Fibroblast of skin of abdomen (primary cell): Measurements from ENCODE around the gene MMD.
"Not testable (repeated sequence)": the region's sequence is repeated elsewhere in the genome, so short reads cannot be mapped to it uniquely, and the experiment has no call there.

Experiments used
- DNase-seq: peaks from one replicate; pipeline ENCODE4 v3.0.0-alpha.2; 2013

MMD gene

GRCh38 chr17:55443904-55444303, 22.3 kb upstream of the MMD start:
- no peak for DNase-seq

DNA sequence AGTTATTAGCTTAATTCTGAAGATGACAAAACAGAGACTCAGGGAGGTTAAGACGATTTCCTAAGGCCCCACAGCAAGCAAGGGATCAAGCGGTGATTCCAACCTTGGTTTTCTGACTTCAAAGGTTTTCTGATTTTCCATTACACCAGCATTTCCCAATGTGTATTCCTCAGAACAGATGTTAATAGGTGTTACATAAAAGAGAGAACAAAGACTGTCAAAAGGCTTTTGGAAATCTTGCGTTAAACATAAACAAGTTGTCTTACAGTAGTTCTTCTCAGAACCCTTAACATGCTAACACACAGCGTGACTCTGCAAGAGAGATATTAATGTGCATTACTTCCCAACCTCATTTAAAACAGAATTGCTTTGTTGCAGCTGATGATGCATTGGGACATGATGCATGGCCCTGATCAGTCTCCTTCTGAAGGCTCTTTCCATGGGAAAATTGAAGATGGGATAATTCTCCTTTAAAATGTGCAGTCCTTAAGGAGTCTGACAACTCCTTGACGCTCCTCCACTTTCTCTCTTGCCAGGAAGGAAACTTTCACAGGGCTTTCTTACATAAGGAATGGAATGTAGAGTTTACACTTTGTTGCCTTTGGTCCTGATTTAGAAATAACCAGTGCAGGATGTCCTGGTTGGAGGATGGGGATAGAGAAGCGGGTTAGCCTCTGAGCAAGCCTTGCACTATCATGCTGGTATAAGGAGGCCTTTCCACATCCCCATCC, 21.5 kb upstream of the MMD start:
- no peak for DNase-seq

GRCh38 chr17:55442462-55442861, 20.8 kb upstream of the MMD start:
- DNase-seq: no peak

GRCh38 chr17:55441544-55441943, 19.9 kb upstream of the MMD start:
- no peak for DNase-seq

GRCh38 chr17:55440391-55440790, 18.8 kb upstream of the MMD start:
- no peak for DNase-seq

- no peak for DNase-seq
Observed at GRCh38 chr17:55437159-55437605, 15.5 kb upstream of the MMD start.

DNA sequence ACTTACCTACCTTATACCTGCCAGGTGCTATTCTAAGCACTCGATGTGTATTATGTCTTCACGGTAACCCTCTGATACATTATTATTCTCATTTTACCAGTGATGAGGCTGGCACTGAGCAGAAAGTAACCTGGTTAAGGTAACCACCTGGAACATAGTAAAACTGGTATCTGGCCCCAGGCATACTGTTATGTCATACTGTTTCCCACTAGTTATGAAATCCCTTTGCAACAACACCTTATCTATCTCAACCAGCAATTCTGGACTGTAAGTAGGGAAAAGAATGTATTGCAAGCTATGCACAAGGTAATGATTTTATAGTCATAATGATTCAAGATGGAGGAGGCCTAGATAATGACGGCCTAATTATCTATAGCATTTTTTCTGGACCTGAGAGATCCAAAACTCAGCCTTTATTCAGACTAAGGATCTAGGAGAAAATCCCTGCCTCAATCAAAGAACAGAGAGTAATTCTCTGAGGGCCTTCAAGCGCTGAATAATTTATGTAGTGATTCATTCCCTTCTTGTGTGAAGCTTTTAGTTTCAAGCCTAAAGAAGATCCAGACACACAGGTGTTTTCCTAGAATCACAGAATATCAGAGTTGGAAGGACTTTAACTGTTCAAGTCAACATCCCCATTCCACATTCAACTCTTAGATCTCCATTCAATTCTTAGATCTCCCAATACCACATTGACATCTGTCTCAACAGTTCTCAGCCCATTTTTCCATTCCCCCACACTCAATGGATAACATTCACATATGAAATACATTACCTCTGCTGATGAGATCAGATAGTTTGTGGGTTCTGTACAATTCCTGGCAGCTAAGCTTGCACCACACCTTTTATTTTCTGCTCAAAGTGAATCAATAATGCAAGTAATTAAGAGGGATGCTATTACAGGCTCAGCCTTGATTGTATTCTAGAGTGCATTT, 14.9 kb upstream of the MMD start:
- DNase-seq: peak; percentile 38

DNA sequence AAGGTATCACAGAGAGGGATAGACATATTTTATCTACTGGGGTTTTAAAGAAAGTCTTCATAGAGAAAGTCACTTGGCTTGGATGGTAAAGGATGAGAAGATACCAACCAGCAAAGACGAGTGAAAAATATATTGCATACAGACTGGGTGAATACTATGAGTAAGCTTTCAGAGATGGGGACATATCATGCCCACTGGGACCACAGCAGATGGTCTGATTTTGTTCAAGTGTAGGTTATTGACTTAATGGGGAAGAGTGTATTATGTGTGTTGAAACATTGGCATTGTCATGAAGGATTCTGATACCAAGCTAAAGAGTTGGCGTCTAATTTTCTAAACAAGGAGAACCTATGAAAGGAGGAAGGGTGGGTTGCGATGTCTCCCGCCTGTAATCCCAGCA, 13.8 kb upstream of the MMD start:
- no peak for DNase-seq

- peak; percentile 41 for DNase-seq
Observed at GRCh38 chr17:55434721-55435120, 13.1 kb upstream of the MMD start.

- peak; percentile 94 for DNase-seq
Observed at GRCh38 chr17:55433629-55434422, 12.2 kb upstream of the MMD start.

DNA sequence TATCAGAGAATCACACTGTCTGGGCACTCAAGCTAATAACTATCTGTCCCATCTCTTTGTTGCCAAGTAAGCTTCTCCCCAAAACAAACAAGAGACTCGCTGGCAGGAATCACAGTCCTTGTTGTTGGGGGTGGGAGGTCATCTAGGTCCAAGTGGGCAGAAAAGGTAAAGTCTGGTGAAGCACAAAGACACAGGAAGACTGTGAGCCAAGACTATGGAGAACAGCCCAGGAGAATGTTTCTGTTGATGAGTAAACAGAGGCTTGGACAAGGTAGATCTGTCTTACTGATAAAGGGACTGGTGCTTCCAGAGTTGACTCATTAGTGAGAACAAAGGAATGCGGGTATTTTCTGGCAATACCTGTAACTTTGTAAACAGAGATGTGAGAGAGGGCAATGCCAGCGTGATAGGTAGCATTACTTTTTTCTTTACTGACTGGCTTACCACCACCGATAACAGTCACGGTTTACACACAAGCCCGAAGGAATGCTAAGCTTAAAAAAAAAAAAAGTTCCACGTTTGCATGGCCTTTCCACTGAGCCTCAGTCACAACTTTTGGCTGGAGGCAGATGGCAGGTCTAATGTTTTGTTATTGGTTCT, 11.5 kb upstream of the MMD start:
- peak; percentile 19 for DNase-seq

GRCh38 chr17:55432358-55433028, 10.9 kb upstream of the MMD start:
- DNase-seq: peak; percentile 70

- DNase-seq: not testable (repeated sequence)
Observed at GRCh38 chr17:55431914-55432313, 10.3 kb upstream of the MMD start.

DNA sequence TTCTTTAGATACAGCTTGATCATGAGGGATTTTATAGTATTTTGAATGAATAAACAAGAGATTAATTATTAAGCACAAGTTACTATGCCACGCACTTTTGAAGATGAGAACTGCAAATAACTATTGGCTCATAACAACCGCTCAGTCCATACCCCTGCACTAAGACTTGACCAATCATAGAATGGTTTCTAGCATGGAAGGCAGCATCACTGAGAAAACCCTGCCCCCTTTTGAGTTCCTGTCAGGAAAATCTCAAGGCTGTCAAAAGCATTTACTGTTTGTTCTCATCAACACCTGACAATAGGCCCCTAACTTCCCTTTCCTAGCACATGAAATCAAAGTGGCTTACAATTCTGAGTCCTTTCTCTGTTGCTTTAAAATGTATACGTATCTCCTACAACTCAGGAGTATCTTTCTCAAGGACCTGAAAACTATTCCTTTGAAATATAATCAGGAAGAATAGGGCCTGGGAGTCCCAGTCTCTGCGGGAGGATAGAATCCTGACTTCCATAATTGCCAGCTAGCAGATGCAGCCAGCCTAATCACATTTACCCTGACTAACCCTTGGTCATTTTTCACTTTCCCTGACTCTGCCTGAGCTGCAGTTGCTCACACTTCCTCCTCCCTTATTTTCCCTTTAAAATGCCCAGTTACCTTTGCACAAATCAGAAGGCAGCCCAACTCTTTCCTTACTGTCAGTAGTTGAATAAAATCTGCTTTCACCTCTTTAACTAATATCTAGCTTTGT, 9.1 kb upstream of the MMD start:
- no peak for DNase-seq

- DNase-seq: no peak
Observed at GRCh38 chr17:55427587-55427882, 5.9 kb upstream of the MMD start.

GRCh38 chr17:55426851-55427586, 5.4 kb upstream of the MMD start:
- peak; percentile 59 for DNase-seq

GRCh38 chr17:55424893-55425540, 3.4 kb upstream of the MMD start:
- no peak for DNase-seq

DNA sequence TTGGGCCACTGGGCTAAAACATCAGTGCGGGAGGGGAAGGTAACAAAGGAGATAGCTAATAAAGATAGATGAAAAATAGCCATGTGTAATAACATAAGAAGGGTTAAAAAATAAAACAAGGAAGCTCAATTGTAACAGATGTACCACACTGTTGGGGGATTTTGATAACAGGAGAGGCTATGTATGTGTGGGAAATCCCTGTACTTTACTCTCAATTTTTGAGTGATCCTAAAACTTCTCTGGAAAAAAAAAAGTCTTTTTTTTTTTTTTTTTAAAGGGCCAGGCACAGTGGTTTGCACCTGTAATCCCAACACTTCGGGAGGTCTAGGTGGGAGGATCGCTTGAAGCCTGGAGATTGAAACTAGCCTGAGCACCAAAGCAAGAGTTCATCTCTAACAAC, 1.9 kb upstream of the MMD start:
- DNase-seq: no peak

DNA sequence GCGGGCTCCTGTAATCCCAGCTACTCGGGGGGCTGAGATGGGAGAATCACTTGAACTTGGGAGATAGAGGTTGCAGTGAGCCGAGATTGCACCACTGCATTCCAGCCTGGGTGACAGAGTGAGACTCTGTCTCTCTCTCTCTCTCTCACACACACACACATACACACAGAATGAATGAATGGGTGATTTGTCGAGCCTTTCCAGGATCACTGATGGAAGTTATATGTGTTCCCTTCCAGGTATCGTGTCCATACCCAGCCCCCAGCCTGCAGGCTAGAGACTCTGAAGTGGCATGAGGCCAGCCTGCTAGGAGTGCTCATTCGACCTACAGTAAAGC, 1.2 kb upstream of the MMD start:
- DNase-seq: not testable (repeated sequence)

- peak; percentile 10 for DNase-seq
Observed at GRCh38 chr17:55420776-55421178, 858 bp downstream of the MMD start.
